HG02981 (cell line): ENCODE data around the gene VPS37B.

Experiments
- ATAC-seq: cut with Tn5 transposase; IDR thresholded peaks from one replicate; pipeline ENCODE4 v1.9.1; 2021; ENCODE audit warnings: mild to moderate bottlenecking, moderate library complexity; ENCODE audit not compliant: unreplicated experiment

Gene VPS37B

GRCh38 chr12:122820138-122820537 lies 75.8 kb downstream of the VPS37B start:
- no peak for ATAC-seq

DNA sequence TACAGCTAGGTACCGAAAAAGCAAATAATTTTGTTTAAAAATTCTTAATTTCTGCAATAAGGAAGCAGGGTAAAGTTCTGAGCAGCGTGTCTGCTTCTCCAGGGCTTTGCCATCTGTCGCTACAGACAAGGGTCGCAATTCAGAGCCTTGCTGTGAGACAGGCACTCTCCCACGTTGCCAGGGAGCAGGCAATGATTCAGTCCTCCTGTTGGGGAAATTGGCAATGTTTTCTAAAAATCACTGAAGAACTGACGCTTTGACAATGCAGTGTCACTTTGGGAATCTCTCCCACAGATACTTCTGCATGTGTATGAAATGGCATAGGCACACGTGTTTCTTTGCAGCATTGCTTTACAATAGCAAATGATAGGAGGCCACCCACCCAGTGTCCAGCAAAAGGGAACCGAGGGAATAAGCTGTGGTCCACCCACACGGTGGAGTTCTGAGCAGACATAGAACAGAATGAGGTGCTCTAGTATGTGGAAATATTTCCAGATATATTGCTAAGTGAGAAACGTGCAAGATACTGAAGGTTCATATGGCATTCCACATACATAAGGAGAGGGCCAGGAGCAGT lies 76.6 kb downstream of the VPS37B start:
- no peak for ATAC-seq
